A549 (cell line): ENCODE measurements around the gene PLD1.

Source experiments
- EHF ChIP-seq: fragments of 250-450 bp; sonication (Bioruptor Pico); IDR thresholded peaks from 2 replicates; pipeline ENCODE4 v1.5.0; 2020; ENCODE audit warnings: mild to moderate bottlenecking
- ESRRA ChIP-seq: fragments of 150-350 bp; IDR thresholded peaks from 2 replicates; pipeline ENCODE4 v1.6.1; 2014; ENCODE audit warnings: mild to moderate bottlenecking, low read length, borderline replicate concordance
- HES2 ChIP-seq: fragments of >200 bp; sonication (Bioruptor Twin); formaldehyde crosslinking; IDR thresholded peaks from 2 replicates; pipeline ENCODE4 v1.6.1; 2016
- MYC ChIP-seq: IDR thresholded peaks from 2 replicates; pipeline ENCODE4 v1.6.1; 2012; ENCODE audit warnings: mild to moderate bottlenecking, inconsistent platforms, low read length, improper control_type of control experiment, borderline replicate concordance
- NR3C1 ChIP-seq: fragments of >200 bp; sonication (Bioruptor Twin); formaldehyde crosslinking; IDR thresholded peaks from 3 replicates; pipeline ENCODE4 v1.6.1; 2017
- PBX3 ChIP-seq: IDR thresholded peaks from 2 replicates; pipeline ENCODE4 v1.6.1; 2012
- POLR2A ChIP-seq: IDR thresholded peaks from 2 replicates; pipeline ENCODE4 v1.6.1; 2012; ENCODE audit warnings: mild to moderate bottlenecking, low read length
- POLR2AphosphoS2 ChIP-seq: conservative IDR thresholded peaks from 2 replicates; pipeline ENCODE4 v1.6.1; 2012; ENCODE audit warnings: low read length, improper control_type of control experiment, inconsistent platforms
- RCOR1 ChIP-seq: fragments of 150-350 bp; IDR thresholded peaks from 2 replicates; pipeline ENCODE4 v1.6.1; 2014; ENCODE audit warnings: antibody characterized with exemption, low read length, low read depth
- RNF2 ChIP-seq: fragments of 200-600 bp; sonication (generic); IDR thresholded peaks from 2 replicates; pipeline ENCODE4 v1.6.1; 2016; ENCODE audit warnings: low read depth, mild to moderate bottlenecking, antibody characterized with exemption, moderate library complexity, borderline replicate concordance
- TFCP2L1 ChIP-seq: fragments of 250-450 bp; sonication (Bioruptor Pico); IDR thresholded peaks from 2 replicates; pipeline ENCODE4 v1.5.0; 2021; ENCODE audit warnings: mild to moderate bottlenecking
- TF ChIP-seq, protein P1 (sequence below): fragments of >200 bp; sonication (Bioruptor Twin); formaldehyde crosslinking; IDR thresholded peaks from 3 replicates; pipeline ENCODE4 v1.5.1; 2016
- TF ChIP-seq, protein P2 (sequence below): fragments of 450-650 bp; IDR thresholded peaks from 2 replicates; pipeline ENCODE4 v1.6.1; 2014; ENCODE audit warnings: antibody characterized with exemption

DNA sequence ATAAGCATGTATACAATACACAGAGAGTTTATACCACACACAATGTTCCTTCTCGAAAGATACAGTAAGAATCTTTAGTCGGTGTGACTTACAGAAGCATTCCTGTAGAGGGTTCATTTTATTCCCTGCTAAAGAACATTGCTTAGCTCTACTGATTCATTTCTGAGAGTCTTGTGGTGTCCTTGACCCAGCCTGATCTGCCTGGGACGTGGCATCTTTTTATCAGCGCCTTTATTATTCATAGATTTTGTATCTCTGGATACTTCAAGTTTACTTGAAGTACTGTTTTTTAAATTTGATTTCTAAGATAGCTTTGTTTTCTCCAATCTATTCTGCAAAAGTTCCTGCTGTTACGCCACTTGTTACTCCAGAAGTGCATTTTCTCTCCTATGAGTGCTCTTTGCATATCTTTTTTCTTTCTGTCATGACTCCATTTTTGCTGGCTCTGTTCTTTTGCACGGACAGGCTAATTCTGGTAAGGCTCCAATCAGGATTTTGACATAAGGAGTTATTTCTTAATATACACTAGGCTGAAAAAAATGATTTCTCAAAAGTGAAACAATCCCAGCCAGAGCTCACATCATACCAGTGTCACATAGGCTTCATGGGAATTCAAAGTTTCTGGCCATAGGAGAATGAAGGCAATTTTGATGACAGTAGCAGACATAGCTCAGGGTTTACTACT lies 235.6 kb downstream of the PLD1 start:
- TF ChIP-seq, protein P1, sequence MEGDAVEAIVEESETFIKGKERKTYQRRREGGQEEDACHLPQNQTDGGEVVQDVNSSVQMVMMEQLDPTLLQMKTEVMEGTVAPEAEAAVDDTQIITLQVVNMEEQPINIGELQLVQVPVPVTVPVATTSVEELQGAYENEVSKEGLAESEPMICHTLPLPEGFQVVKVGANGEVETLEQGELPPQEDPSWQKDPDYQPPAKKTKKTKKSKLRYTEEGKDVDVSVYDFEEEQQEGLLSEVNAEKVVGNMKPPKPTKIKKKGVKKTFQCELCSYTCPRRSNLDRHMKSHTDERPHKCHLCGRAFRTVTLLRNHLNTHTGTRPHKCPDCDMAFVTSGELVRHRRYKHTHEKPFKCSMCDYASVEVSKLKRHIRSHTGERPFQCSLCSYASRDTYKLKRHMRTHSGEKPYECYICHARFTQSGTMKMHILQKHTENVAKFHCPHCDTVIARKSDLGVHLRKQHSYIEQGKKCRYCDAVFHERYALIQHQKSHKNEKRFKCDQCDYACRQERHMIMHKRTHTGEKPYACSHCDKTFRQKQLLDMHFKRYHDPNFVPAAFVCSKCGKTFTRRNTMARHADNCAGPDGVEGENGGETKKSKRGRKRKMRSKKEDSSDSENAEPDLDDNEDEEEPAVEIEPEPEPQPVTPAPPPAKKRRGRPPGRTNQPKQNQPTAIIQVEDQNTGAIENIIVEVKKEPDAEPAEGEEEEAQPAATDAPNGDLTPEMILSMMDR, result no peak
- TF ChIP-seq RNF2 (no peak), POLR2A (no peak), ESRRA (no peak), POLR2AphosphoS2 (no peak), MYC (no peak), NR3C1 (no peak), TFCP2L1 (CRISPR knock-in tag) (no peak), EHF (CRISPR knock-in tag) (no peak), PBX3 (no peak), RCOR1 (no peak), HES2 (no peak)
- TF ChIP-seq, protein P2, sequence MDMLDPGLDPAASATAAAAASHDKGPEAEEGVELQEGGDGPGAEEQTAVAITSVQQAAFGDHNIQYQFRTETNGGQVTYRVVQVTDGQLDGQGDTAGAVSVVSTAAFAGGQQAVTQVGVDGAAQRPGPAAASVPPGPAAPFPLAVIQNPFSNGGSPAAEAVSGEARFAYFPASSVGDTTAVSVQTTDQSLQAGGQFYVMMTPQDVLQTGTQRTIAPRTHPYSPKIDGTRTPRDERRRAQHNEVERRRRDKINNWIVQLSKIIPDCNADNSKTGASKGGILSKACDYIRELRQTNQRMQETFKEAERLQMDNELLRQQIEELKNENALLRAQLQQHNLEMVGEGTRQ, result no peak
